K562 (cell line): ENCODE results near the gene CHCHD6. TPM values are rescaled to one million over a fixed set of nuclear protein-coding genes. Genes with fewer than 3 reads are reported as not detected.

ENCODE experiments used
- ATAC-seq: fragments of 200-7000 bp; cut with Tn5 transposase; 3 replicates; pipeline ENCODE4 v1.9.1; 2020; ENCODE audit warnings: moderate library complexity
- BruUV-seq: library from RNA; stranded (reverse); fragments of 400-500 nt; replicated peaks from 2 replicates; lab custom pipeline; 2021; lab: Mats Ljungman, UMichigan
- CTCF ChIA-PET: fragments of 300-600 bp; formaldehyde crosslinking; extraction: SDS; loops from one replicate; lab custom pipeline; 2021; ENCODE audit warnings: low intra/inter-chr PET ratio; lab: Yijun Ruan, JAX
- POLR2A ChIA-PET: fragments of 300-600, 350-650 bp; sonication (Branson Sonifier 250); formaldehyde crosslinking; extraction: SDS; loops from one replicate; lab custom pipeline; 2021; ENCODE audit warnings: antibody characterized with exemption, inconsistent platforms; lab: Yijun Ruan, JAX
- DNase-seq, 4 experiments: peaks; one replicate each; pipeline versions ENCODE4 v3.0.0 to v3.0.0-alpha.2; 2011 to 2018; ENCODE audit warnings: low spot score in 3 of 4, mixed read lengths in 3 of 4; ENCODE audit errors: extremely low read depth in 1 of 4
- FAIRE-seq: peaks from 2 replicates; lab custom pipeline; 2011; peaks lifted over from hg19 to GRCh38; lab: Jason Lieb, UNC
- H2AFZ ChIP-seq: 2 replicates; pipeline ENCODE4 v1.6.0; 2011; ENCODE audit warnings: low read depth, low read length, control low read depth, inconsistent platforms
- H3K27ac ChIP-seq: fragments of 200-600 bp; 3 replicates; pipeline ENCODE4 v1.8.0; 2011; ENCODE audit warnings: low read depth, mild to moderate bottlenecking, control low read depth, inconsistent platforms, low read length, moderate library complexity, mixed read lengths; ENCODE audit errors: extremely low read depth
- H3K27me3 ChIP-seq, 2 experiments: fragments of 300-600 bp in 1 of 2; 2 replicates in 1 of 2; 3 replicates in 1 of 2; pipeline versions ENCODE4 v1.6.0 to v1.8.0; 2011; ENCODE audit warnings: inconsistent platforms in 2 of 2, low read length in 2 of 2, mild to moderate bottlenecking in 1 of 2, mixed read lengths in 1 of 2, moderate library complexity in 1 of 2; ENCODE audit not compliant: control insufficient read depth in 2 of 2, insufficient read depth in 2 of 2
- H3K36me3 ChIP-seq: fragments of 300-600 bp; 3 replicates; pipeline ENCODE4 v1.8.0; 2011; ENCODE audit warnings: mild to moderate bottlenecking, low read length, inconsistent platforms; ENCODE audit not compliant: control insufficient read depth, insufficient read depth
- H3K4me1 ChIP-seq, 2 experiments: fragments of 200-600 bp in 1 of 2; replicated peaks in 1 of 2; 2 replicates in 1 of 2; 3 replicates in 1 of 2; pipeline versions ENCODE4 v1.5.1 to v1.8.0; 2011; ENCODE audit warnings: inconsistent platforms in 2 of 2, low read length in 2 of 2, mild to moderate bottlenecking in 1 of 2, mixed read lengths in 1 of 2, moderate library complexity in 1 of 2; ENCODE audit not compliant: control insufficient read depth in 2 of 2, insufficient read depth in 2 of 2
- H3K4me2 ChIP-seq: 2 replicates; pipeline ENCODE4 v1.6.1; 2011; ENCODE audit warnings: low read length, control low read depth, inconsistent platforms, mixed read lengths; ENCODE audit not compliant: insufficient read depth
- H3K4me3 ChIP-seq: fragments of 200-600 bp; sonication (generic), shearing (Covaris generic); 2 replicates; pipeline ENCODE4 v1.5.1; 2016; ENCODE audit warnings: control low read depth, inconsistent platforms
- H3K79me2 ChIP-seq: fragments of 200-600 bp; 3 replicates; pipeline ENCODE4 v1.8.0; 2011; ENCODE audit warnings: low read length, inconsistent platforms; ENCODE audit not compliant: control insufficient read depth, insufficient read depth
- H3K9ac ChIP-seq, 2 experiments: 2 replicates each; pipeline versions ENCODE4 v1.6.0 to v1.6.1; 2011; ENCODE audit warnings: low read depth in 2 of 2, low read length in 2 of 2, control low read depth in 1 of 2, inconsistent platforms in 1 of 2, mild to moderate bottlenecking in 1 of 2, mixed read lengths in 1 of 2; ENCODE audit not compliant: insufficient read depth in 1 of 2
- H3K9me1 ChIP-seq: one replicate; pipeline ENCODE4 v1.6.0; 2011; ENCODE audit warnings: inconsistent platforms, mild to moderate bottlenecking, low read length, moderate library complexity; ENCODE audit not compliant: control insufficient read depth, insufficient read depth
- H3K9me3 ChIP-seq: replicated peaks from 2 replicates; pipeline ENCODE4 v1.5.1; 2011; ENCODE audit warnings: low read depth, low read length, inconsistent platforms; ENCODE audit not compliant: control insufficient read depth, insufficient read depth
- H4K20me1 ChIP-seq: replicated peaks from 2 replicates; pipeline ENCODE4 v1.6.1; 2011; ENCODE audit warnings: low read length, inconsistent platforms, mixed read lengths; ENCODE audit not compliant: control insufficient read depth, insufficient read depth
- ATF7 ChIP-seq: fragments of 450-650 bp; IDR thresholded peaks from 2 replicates; pipeline ENCODE4 v1.7.1; 2014; ENCODE audit warnings: mild to moderate bottlenecking, moderate library complexity
- JUND ChIP-seq, 2 experiments: IDR thresholded peaks; 2 replicates in 1 of 2; 3 replicates in 1 of 2; pipeline ENCODE4 v1.6.1; 2011; ENCODE audit warnings: borderline replicate concordance in 2 of 2, low read depth in 2 of 2, low read length in 2 of 2, improper control_type of control experiment in 1 of 2, missing biosample characterization in 1 of 2, missing genetic modification characterization in 1 of 2, missing genetic modification reagents in 1 of 2
- PHF8 ChIP-seq: fragments of 200-600 bp; sonication (generic); IDR thresholded peaks from 2 replicates; pipeline ENCODE4 v1.6.1; 2012; ENCODE audit warnings: mixed run types, mild to moderate bottlenecking, inconsistent platforms, low read length, moderate library complexity, borderline replicate concordance
- RBBP5 ChIP-seq: fragments of 200-600 bp; sonication (generic); IDR thresholded peaks from 2 replicates; pipeline ENCODE4 v1.6.1; 2012; ENCODE audit warnings: borderline replicate concordance, mild to moderate bottlenecking, low read length, control low read depth, inconsistent platforms; ENCODE audit not compliant: insufficient read depth, poor library complexity, severe bottlenecking
- SAFB ChIP-seq: fragments of 200-400 bp; formaldehyde crosslinking; IDR thresholded peaks from 2 replicates; pipeline ENCODE4 v1.6.1; 2017; ENCODE audit warnings: low read depth, low read length, borderline replicate concordance
- SPI1 ChIP-seq: IDR thresholded peaks from 2 replicates; pipeline ENCODE4 v1.6.1; 2011; ENCODE audit warnings: low read depth, low read length, control low read depth, borderline replicate concordance
- ZFP36 ChIP-seq: fragments of 150-350 bp; IDR thresholded peaks from 2 replicates; pipeline ENCODE4 v1.6.1; 2018; ENCODE audit warnings: low read length, low read depth; ENCODE audit not compliant: partially characterized antibody
- ZNF436 ChIP-seq: fragments of 250-450, 450-650 bp; sonication (Bioruptor Pico); formaldehyde crosslinking; IDR thresholded peaks from 2 replicates; pipeline ENCODE4 v1.7.0; 2020; ENCODE audit warnings: mild to moderate bottlenecking
- WGBS: fragments of 100-300 bp; shearing (Covaris generic); methylation state at CpG from one replicate; pipeline ENCODE4 v1.1.6; 2016; ENCODE audit warnings: low coverage, mixed read lengths; ENCODE audit not compliant: insufficient coverage; ENCODE audit errors: missing lambda C conversion rate; 5-methylcytosine and 5-hydroxymethylcytosine counted together
- in situ Hi-C: fragments of 300-500 bp; cut with MboI; formaldehyde crosslinking; loops from 4 replicates; pipeline ENCODE4 v1.15.0; 2018; ENCODE audit warnings: inconsistent platforms, mixed read lengths
- intact Hi-C: fragments of 100-400 bp; cut with micrococcal nuclease; formaldehyde crosslinking; loops from 2 replicates; pipeline ENCODE4 v1.14.2; 2022
- polyA plus RNA-seq, 8 experiments: library from polyadenylated mRNA; depleted of rRNA in 4 of 8; stranded (reverse) in 5 of 8; unstranded in 3 of 8; fragments of >200 nt; fragmentation: Nextera tagmentation in 2 of 8; fragmentation: Illumina TruSeq in 1 of 8; extraction: Ambion mirVana in 2 of 8; extraction: Trizol in 1 of 8; gene quantifications; 2 replicates each; pipeline versions ENCODE4 v1.2.1 to v1.2.3, GENCODE V29; 2011 to 2014; ENCODE audit warnings: inconsistent platforms in 1 of 8, missing spikeins in 1 of 8
- total RNA-seq, 7 experiments: library from RNA; depleted of rRNA in 6 of 7; stranded (reverse); fragments of >200 nt in 6 of 7; fragmentation: Illumina TruSeq in 2 of 7; extraction: Trizol in 2 of 7; gene quantifications; 2 replicates each; pipeline versions ENCODE4 v1.2.1 to v1.2.3, GENCODE V29; 2011 to 2021; ENCODE audit warnings: low replicate concordance in 1 of 7
- TF ChIP-seq, protein P1 (sequence below): fragments of 450-650 bp; IDR thresholded peaks from 2 replicates; pipeline ENCODE4 v1.6.1; 2018; ENCODE audit not compliant: partially characterized antibody
- TF ChIP-seq, protein P2 (sequence below): fragments of 250-450 bp; sonication (Bioruptor Pico); IDR thresholded peaks from 2 replicates; pipeline ENCODE4 v1.5.0; 2021; ENCODE audit warnings: mild to moderate bottlenecking, moderate library complexity
- TF ChIP-seq, protein P3 (sequence below), 2 experiments: fragments of 450-650 bp in 1 of 2; sonication (generic) in 1 of 2; formaldehyde crosslinking in 1 of 2; IDR thresholded peaks in 1 of 2; conservative IDR thresholded peaks in 1 of 2; 2 replicates each; pipeline versions ENCODE4 v1.6.1 to v1.8.1; 2016 to 2023; ENCODE audit warnings: mild to moderate bottlenecking in 2 of 2, moderate library complexity in 2 of 2, inconsistent platforms in 1 of 2, missing genetic modification reagents in 1 of 2

The CHCHD6 gene
- total and polyA plus RNA-seq, 9 of the 15 experiments (the other 6 are each of a cell fraction or from before 2014, with no cell fraction given), result 4.6 to 18.6 (median 10.9) TPM

DNA sequence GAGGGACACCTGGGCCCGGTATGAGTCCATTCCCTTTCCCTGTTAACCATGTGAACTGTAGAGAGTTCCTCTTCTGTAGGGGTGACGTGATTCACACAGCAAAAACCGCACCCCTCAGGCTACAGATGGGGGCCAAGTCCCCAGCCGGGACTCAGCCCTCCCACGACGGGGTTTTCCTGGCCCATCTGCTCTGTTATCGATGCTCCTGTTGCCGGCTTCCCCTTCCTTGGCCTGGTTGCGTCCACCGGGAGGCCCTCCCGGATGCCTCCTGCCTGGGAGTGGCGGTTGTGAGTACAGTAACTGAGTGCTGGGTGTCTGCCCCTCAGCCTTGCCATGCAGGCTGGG lies 278.1 kb downstream of the CHCHD6 start:
- in situ Hi-C loops, result no loop called here
- H3K9ac ChIP-seq, result peak overlapping the region; percentile 74 to 94
- H3K27me3 ChIP-seq, result no peaks in the 10 kb centered on the region
- ATAC-seq, result peak; percentile 16
- 0% methylated on average over 2 of the region's 12 CpGs for WGBS
- H3K9me1 ChIP-seq, result peaks cover 16% of the 10 kb centered on the region
- H3K9me3 ChIP-seq, result no peaks in the 10 kb centered on the region
- peak overlapping the region; percentile 86 for H3K27ac ChIP-seq
- POLR2A ChIA-PET, result interaction anchor here (0.9 kb wide), 1 partner anchor 228 kb away, joined by 4 read pairs; no protein-coding TSS in a partner anchor
- TF ChIP-seq SAFB (no peak), JUND (IDR thresholded peaks at IDR 0.05; ENCODE audit: borderline replicate concordance, low read depth, low read length) (peak; percentile 22; the same call in 1 of the 2 replicates), JUND (tag; IDR thresholded peaks at IDR 0.05; ENCODE audit: borderline replicate concordance, low read depth, low read length) (no peak; the same call in 2 of the 3 replicates), RBBP5 (peak; percentile 55), SPI1 (peak; percentile 44; the same call in 1 of the 2 replicates), ATF7 (peak; percentile 63), ZNF436 (CRISPR knock-in tag) (peak; percentile 43; the same call in 1 of the 2 replicates), ZFP36 (peak; percentile 97), PHF8 (peak; percentile 43; the same call in 1 of the 2 replicates)
- TF ChIP-seq, protein P1, sequence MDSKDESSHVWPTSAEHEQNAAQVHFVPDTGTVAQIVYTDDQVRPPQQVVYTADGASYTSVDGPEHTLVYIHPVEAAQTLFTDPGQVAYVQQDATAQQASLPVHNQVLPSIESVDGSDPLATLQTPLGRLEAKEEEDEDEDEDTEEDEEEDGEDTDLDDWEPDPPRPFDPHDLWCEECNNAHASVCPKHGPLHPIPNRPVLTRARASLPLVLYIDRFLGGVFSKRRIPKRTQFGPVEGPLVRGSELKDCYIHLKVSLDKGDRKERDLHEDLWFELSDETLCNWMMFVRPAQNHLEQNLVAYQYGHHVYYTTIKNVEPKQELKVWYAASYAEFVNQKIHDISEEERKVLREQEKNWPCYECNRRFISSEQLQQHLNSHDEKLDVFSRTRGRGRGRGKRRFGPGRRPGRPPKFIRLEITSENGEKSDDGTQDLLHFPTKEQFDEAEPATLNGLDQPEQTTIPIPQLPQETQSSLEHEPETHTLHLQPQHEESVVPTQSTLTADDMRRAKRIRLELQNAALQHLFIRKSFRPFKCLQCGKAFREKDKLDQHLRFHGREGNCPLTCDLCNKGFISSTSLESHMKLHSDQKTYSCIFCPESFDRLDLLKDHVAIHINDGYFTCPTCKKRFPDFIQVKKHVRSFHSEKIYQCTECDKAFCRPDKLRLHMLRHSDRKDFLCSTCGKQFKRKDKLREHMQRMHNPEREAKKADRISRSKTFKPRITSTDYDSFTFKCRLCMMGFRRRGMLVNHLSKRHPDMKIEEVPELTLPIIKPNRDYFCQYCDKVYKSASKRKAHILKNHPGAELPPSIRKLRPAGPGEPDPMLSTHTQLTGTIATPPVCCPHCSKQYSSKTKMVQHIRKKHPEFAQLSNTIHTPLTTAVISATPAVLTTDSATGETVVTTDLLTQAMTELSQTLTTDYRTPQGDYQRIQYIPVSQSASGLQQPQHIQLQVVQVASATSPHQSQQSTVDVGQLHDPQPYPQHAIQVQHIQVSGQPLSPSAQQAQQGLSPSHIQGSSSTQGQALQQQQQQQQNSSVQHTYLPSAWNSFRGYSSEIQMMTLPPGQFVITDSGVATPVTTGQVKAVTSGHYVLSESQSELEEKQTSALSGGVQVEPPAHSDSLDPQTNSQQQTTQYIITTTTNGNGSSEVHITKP, result peak; percentile 43
- TF ChIP-seq, protein P2, sequence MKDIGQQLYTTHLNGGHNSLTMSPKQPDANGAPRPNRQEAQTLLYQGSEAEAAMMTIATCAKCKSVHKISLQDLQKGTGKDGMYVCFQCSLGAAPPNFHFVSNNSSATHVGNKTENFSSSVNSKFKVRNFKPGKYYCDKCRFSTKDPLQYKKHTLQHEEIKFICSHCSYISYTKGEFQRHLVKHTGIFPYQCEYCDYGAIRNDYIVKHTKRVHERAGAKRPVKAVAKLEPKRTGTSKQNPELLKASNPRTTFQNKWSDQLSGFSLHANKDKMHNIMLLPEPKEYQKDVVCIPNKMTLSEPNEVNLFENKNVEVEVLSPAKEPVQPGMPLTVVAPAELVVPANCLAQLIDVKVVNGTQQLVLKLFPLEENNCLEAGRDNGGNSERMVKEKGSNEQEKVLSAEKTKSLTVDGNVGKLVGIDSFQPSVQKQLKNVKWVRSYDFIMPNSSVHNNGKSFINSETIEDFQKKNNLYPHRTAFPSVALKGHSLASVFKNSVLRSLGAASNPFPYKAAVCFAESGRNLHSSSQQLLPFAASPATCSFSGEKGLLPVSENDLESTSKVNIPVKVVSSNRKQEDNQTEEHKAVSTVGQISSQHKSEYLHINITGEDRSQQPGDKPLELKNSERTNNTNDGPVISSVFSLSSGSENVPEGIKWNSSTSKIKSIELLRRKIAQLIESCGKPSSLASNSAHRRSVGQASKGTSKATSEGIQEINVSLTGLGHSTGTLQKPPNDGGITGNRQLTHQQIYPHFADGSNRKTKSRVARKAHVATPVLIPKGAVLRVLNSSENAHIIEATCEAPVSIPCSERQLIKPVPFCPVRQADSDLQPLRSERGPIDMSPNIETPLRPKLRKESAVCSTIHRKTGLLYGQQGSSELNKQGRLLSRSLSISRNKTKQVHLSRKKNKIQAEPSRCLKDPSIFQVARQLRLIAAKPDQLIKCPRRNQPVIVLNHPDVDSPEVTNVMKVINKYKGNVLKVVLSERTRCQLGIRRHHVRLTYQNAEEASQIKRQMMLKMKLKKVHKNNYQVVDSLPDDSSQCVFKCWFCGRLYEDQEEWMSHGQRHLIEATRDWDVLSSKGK (CRISPR knock-in tag), result no peak
- TF ChIP-seq, protein P3, sequence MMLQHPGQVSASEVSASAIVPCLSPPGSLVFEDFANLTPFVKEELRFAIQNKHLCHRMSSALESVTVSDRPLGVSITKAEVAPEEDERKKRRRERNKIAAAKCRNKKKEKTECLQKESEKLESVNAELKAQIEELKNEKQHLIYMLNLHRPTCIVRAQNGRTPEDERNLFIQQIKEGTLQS (IDR thresholded peaks at IDR 0.05), result peak; percentile 36; the same call in 1 of the 2 replicates
- TF ChIP-seq, protein P3 (CRISPR knock-in tag; conservative IDR thresholded peaks at IDR 0.05), result no peak
- TF ChIP-seq, all 486 proteins: peak for 9
- no peak for FAIRE-seq
- intact Hi-C loops, result loop anchor here (1.0 to 10.0 kb wide), 4 partner anchors 70 to 297 kb away; no protein-coding TSS in a partner anchor
- Histone ChIP-seq H2AFZ (peak overlapping the region; percentile 90), H4K20me1 (peaks cover 30% of the 10 kb centered on the region), H3K79me2 (peaks cover 38% of the 10 kb centered on the region), H3K4me2 (peak overlapping the region; percentile 80), H3K4me3 (peak overlapping the region; percentile 42), H3K36me3 (peaks cover 7% of the 10 kb centered on the region; the same call in 2 of the 3 replicates), H3K4me1 (peaks cover 21 to 55% of the 10 kb centered on the region in 2 experiments)
- CTCF ChIA-PET, result interaction anchor here (0.7 to 2.0 kb wide), 3 partner anchors 230 to 302 kb away, joined by 3 to 17 read pairs (median 6); no protein-coding TSS in a partner anchor
- peak; percentile 44 to 54 (median 46) for DNase-seq
- BruUV-seq, result TSS peak; percentile 55
